Bronchial epithelial cell (primary cell): ENCODE results near the gene SEC16B. TPM values are rescaled to one million over a fixed set of nuclear protein-coding genes. Genes with fewer than 3 reads are reported as not detected.

Experiments
- DNase-seq: peaks from one replicate; pipeline ENCODE4 v3.0.0-alpha.2; 2010; ENCODE audit warnings: low read depth
- FAIRE-seq: peaks from 2 replicates; lab custom pipeline; 2011; peaks lifted over from hg19 to GRCh38; lab: Jason Lieb, UNC
- H3K27me3 ChIP-seq: 2 replicates; pipeline ENCODE4 v1.5.1; 2011; ENCODE audit warnings: low read length; ENCODE audit not compliant: control insufficient read depth, insufficient read depth
- H3K36me3 ChIP-seq: 2 replicates; pipeline ENCODE4 v1.5.1; 2011; ENCODE audit warnings: low read length; ENCODE audit not compliant: control insufficient read depth, insufficient read depth
- H3K4me3 ChIP-seq: 2 replicates; pipeline ENCODE4 v1.5.1; 2011; ENCODE audit warnings: mild to moderate bottlenecking, low read depth, low read length, control low read depth
- total RNA-seq: library from RNA; depleted of rRNA; stranded (reverse); fragments of >200 nt; gene quantifications from 2 replicates; pipeline ENCODE4 v1.2.1, GENCODE V29; 2014
- TF ChIP-seq, protein P1 (sequence below): IDR thresholded peaks from 2 replicates; pipeline ENCODE4 v1.5.1; 2011; ENCODE audit warnings: mild to moderate bottlenecking, moderate library complexity, low read length, control low read depth, inconsistent platforms; ENCODE audit not compliant: insufficient read depth, severe bottlenecking

Gene SEC16B
- total RNA-seq, 1 donor from 2014 or later, result 0.26 TPM

DNA sequence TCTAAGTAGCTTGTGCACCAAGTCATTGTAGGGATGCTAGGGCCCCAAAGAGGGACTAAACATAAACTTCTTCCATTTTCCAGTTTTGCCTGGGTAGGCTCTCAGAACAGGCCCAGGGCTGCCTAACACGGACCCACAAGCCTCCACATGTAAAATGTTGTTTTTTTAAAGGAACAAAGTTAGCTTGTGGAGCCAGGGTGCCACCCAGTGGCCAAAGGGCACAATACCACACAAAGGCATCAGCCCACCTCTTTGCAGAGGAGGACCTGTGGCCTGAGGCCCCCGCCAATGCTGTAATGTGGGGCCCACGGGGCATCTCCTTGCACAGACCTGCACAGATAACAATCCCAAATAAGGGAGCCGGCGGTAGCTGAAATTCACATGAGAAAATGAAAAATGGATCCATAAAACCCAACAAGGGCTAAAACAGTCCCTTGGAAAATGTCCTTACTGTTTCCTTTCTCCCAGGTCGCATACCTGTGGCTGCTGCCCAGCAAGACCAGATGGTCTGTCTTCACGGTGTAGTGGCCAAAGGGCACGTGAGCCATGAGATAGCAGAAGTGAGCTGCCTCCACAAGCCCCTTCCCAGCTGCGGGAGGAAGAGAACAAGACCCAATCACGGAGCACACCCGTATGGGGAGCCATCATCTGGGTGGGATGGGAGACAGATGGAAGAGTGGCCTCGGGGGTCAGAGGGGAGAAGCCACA is 23.8 kb downstream of the SEC16B start:
- Histone ChIP-seq H3K36me3 (no peaks in the 10 kb centered on the region), H3K27me3 (no peaks in the 10 kb centered on the region), H3K4me3 (no peak overlapping the region)
- TF ChIP-seq, protein P1, sequence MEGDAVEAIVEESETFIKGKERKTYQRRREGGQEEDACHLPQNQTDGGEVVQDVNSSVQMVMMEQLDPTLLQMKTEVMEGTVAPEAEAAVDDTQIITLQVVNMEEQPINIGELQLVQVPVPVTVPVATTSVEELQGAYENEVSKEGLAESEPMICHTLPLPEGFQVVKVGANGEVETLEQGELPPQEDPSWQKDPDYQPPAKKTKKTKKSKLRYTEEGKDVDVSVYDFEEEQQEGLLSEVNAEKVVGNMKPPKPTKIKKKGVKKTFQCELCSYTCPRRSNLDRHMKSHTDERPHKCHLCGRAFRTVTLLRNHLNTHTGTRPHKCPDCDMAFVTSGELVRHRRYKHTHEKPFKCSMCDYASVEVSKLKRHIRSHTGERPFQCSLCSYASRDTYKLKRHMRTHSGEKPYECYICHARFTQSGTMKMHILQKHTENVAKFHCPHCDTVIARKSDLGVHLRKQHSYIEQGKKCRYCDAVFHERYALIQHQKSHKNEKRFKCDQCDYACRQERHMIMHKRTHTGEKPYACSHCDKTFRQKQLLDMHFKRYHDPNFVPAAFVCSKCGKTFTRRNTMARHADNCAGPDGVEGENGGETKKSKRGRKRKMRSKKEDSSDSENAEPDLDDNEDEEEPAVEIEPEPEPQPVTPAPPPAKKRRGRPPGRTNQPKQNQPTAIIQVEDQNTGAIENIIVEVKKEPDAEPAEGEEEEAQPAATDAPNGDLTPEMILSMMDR, result peak; percentile 88
- FAIRE-seq, result no peak
- DNase-seq, result peak; percentile 74

DNA sequence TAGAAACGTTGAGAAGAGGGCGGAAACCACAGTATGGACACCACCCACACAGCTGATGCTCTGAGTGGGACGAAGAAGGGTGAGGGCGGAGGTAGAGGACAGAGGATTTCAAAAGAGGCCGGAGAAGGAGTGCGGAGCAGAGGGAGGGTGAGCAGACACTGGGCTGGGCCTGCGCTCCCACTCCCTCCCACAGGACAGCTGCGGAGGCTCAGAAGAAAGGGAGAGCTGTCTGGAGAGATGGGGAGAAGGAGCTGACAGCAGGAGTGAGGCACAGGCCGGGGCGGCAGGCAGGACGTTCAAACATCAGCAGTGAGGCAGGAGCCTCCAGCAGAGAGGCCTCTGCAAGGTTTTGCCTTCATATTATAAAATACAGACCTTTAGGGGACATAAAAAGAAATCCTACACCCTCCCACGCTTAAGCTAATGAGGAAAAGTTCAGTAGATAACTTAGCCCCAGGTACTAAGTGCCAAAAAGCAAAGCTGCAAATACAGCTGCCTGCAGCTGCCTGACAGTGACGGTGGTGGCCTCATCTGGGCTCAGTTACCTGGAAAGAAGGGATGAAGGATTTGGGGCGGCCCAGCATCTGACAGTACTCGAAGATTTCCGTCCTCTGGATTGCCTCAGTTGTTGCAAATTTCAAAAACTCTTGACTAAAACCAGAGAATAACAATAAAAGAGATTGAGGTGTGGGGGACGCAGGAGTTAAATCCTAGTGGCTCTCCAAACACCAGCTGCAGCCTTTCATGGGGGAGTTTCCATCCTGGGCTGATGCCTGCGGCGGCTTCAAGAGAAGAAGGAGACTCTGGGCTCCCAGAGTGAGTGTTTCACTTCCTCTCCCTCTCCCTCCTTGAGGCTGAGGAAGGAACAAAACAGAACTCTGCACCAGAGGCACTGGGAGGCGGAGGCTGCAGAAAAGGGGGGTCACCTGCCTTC is 25.6 kb downstream of the SEC16B start:
- H3K36me3 ChIP-seq, result no peaks in the 10 kb centered on the region
- no peaks in the 10 kb centered on the region for H3K27me3 ChIP-seq
- DNase-seq (no peak), FAIRE-seq (no peak)
- H3K4me3 ChIP-seq, result no peak overlapping the region
- TF ChIP-seq, protein P1, result no peak

DNA sequence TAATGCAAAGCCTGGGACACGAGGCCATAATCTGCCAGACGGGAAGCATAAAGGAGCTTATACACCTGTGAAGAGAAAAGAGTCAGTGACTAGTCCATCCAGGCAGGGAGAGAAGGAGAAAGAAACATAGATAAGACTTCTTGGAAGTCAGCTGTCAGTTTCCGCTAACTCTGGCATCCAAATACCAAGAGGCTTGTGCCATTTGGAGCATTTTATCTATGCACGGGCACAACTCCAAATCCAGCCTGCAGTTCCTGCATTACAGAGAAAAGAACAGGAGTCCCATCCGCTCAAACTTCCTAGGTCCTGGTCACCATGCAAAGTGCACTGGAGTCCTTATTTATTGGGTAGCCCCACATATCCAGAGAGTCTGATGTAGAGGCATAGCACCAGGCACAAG is 27.9 kb downstream of the SEC16B start:
- no peak for DNase-seq
- FAIRE-seq, result no peak
- Histone ChIP-seq H3K27me3 (no peaks in the 10 kb centered on the region), H3K4me3 (no peak overlapping the region), H3K36me3 (no peaks in the 10 kb centered on the region)
- TF ChIP-seq, protein P1, result no peak

DNA sequence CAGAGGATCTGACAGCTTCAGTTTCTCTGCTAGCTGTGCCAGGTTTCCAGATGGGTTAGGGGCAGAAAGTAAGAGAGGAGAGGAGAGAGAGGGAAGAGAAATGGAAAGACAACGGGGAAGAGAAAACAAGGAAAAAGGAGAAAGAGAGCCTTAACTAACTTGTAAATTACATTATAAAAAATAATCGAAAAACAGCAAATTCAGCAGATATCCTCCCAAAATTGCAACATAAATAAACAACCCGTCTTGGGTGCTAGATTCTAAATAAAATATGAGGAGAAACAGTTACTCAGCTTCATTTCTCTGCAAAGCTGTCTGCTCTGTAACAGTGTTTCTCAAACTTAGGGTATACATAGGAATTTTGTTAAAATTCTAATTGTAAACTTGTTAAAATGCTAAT is 29.2 kb downstream of the SEC16B start:
- FAIRE-seq, result no peak
- Histone ChIP-seq H3K4me3 (no peak overlapping the region), H3K36me3 (no peaks in the 10 kb centered on the region), H3K27me3 (no peaks in the 10 kb centered on the region)
- DNase-seq, result no peak
- TF ChIP-seq, protein P1, result no peak

DNA sequence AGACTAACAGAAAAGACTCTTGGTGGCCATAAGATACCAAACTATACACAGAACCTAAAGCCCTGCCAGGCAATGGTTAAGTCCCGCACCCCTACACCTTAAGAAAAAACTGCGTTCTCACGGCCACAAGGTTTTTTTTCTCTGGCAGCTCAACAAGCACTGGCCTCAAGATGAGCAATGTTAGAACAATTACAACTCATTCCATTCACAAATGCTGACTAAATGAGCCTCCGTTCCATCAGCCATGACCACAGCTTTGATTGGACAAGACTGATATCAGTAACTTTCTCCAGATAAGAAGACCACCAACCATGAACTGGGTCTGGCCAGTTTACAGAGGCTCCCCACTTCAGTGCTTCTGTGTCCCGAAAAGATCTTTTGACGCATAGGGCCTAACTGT is 31.9 kb downstream of the SEC16B start:
- FAIRE-seq (peak; percentile 84), DNase-seq (peak; percentile 61)
- TF ChIP-seq, protein P1, result no peak

More for the DNA sequence above, 31.9 kb downstream of the SEC16B start:
- Histone ChIP-seq H3K27me3 (no peaks in the 10 kb centered on the region), H3K36me3 (no peaks in the 10 kb centered on the region), H3K4me3 (no peak overlapping the region)
